Measurements from ENCODE around the gene ZBTB40.

ZBTB40 gene

GRCh38 chr1:22547818-22548462, 96.3 kb downstream of the ZBTB40 start:
- Histone ChIP-seq H3K4me2 (ENCODE audit: low read depth, low read length, poor library complexity, severe bottlenecking) (no peak overlapping the region), H3K36me3 (ENCODE audit: insufficient read depth, low read length) (no peaks in the 10 kb centered on the region), H3K9me3 (ENCODE audit: insufficient read depth, low read depth, low read length) (no peaks in the 10 kb centered on the region), H3K4me1 (ENCODE audit: insufficient read depth, low read length, poor library complexity, severe bottlenecking) (no peaks in the 10 kb centered on the region), H3K9ac (ENCODE audit: low read depth, low read length, poor library complexity, severe bottlenecking) (no peak overlapping the region), H2AFZ (ENCODE audit: low read length) (no peak overlapping the region), H4K20me1 (ENCODE audit: insufficient read depth, low read length, poor library complexity, severe bottlenecking) (no peaks in the 10 kb centered on the region), H3F3A (ENCODE audit: low read depth) (no peaks in the 10 kb centered on the region), H3K4me3 (ENCODE audit: low read length, poor library complexity, severe bottlenecking) (no peak overlapping the region), H3K79me2 (ENCODE audit: insufficient read depth, low read length) (no peaks in the 10 kb centered on the region), H3K27me3 (ENCODE audit: insufficient read depth, low read length, poor library complexity, severe bottlenecking) (no peaks in the 10 kb centered on the region), H3K9me2 (replicated peaks; ENCODE audit: low read depth, low read length) (no peaks in the 10 kb centered on the region)
- no peak for TF ChIP-seq EZH2phosphoT487 (IDR thresholded peaks at IDR 0.05; ENCODE audit: borderline replicate concordance)
- TF ChIP-seq, protein P1, sequence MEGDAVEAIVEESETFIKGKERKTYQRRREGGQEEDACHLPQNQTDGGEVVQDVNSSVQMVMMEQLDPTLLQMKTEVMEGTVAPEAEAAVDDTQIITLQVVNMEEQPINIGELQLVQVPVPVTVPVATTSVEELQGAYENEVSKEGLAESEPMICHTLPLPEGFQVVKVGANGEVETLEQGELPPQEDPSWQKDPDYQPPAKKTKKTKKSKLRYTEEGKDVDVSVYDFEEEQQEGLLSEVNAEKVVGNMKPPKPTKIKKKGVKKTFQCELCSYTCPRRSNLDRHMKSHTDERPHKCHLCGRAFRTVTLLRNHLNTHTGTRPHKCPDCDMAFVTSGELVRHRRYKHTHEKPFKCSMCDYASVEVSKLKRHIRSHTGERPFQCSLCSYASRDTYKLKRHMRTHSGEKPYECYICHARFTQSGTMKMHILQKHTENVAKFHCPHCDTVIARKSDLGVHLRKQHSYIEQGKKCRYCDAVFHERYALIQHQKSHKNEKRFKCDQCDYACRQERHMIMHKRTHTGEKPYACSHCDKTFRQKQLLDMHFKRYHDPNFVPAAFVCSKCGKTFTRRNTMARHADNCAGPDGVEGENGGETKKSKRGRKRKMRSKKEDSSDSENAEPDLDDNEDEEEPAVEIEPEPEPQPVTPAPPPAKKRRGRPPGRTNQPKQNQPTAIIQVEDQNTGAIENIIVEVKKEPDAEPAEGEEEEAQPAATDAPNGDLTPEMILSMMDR (conservative IDR thresholded peaks at IDR 0.05; ENCODE audit: low read length): no peak

- no peak overlapping the region for H3K4me2 ChIP-seq (ENCODE audit: low read depth, low read length, poor library complexity, severe bottlenecking)
- no peak overlapping the region for H3K4me3 ChIP-seq (ENCODE audit: low read length, poor library complexity, severe bottlenecking)
- no peak overlapping the region for H3K9ac ChIP-seq (ENCODE audit: low read depth, low read length, poor library complexity, severe bottlenecking)
- no peak for TF ChIP-seq EZH2phosphoT487 (IDR thresholded peaks at IDR 0.05; ENCODE audit: borderline replicate concordance)
- TF ChIP-seq, protein P1 (conservative IDR thresholded peaks at IDR 0.05; ENCODE audit: low read length): no peak
- H3K9me2 ChIP-seq (replicated peaks; ENCODE audit: low read depth, low read length): no peaks in the 10 kb centered on the region
- H4K20me1 ChIP-seq (ENCODE audit: insufficient read depth, low read length, poor library complexity, severe bottlenecking): no peaks in the 10 kb centered on the region
- H3K36me3 ChIP-seq (ENCODE audit: insufficient read depth, low read length): no peaks in the 10 kb centered on the region
- no peaks in the 10 kb centered on the region for H3K27me3 ChIP-seq (ENCODE audit: insufficient read depth, low read length, poor library complexity, severe bottlenecking)
- no peaks in the 10 kb centered on the region for H3K9me3 ChIP-seq (ENCODE audit: insufficient read depth, low read depth, low read length)
- H2AFZ ChIP-seq (ENCODE audit: low read length): no peak overlapping the region
- no peaks in the 10 kb centered on the region for H3F3A ChIP-seq (ENCODE audit: low read depth)
- H3K4me1 ChIP-seq (ENCODE audit: insufficient read depth, low read length, poor library complexity, severe bottlenecking): no peaks in the 10 kb centered on the region
- H3K79me2 ChIP-seq (ENCODE audit: insufficient read depth, low read length): no peaks in the 10 kb centered on the region
Observed at GRCh38 chr1:22550021-22550420, 98.4 kb downstream of the ZBTB40 start.

- Histone ChIP-seq H2AFZ (ENCODE audit: low read length) (no peak overlapping the region), H3K9me3 (ENCODE audit: insufficient read depth, low read depth, low read length) (no peaks in the 10 kb centered on the region), H3K27me3 (ENCODE audit: insufficient read depth, low read length, poor library complexity, severe bottlenecking) (no peaks in the 10 kb centered on the region), H3K36me3 (ENCODE audit: insufficient read depth, low read length) (no peaks in the 10 kb centered on the region), H3K9ac (ENCODE audit: low read depth, low read length, poor library complexity, severe bottlenecking) (no peak overlapping the region), H3K4me2 (ENCODE audit: low read depth, low read length, poor library complexity, severe bottlenecking) (no peak overlapping the region), H3K9me2 (replicated peaks; ENCODE audit: low read depth, low read length) (no peaks in the 10 kb centered on the region), H4K20me1 (ENCODE audit: insufficient read depth, low read length, poor library complexity, severe bottlenecking) (no peaks in the 10 kb centered on the region), H3K4me1 (ENCODE audit: insufficient read depth, low read length, poor library complexity, severe bottlenecking) (no peaks in the 10 kb centered on the region), H3K4me3 (ENCODE audit: low read length, poor library complexity, severe bottlenecking) (no peak overlapping the region), H3F3A (ENCODE audit: low read depth) (no peaks in the 10 kb centered on the region), H3K79me2 (ENCODE audit: insufficient read depth, low read length) (no peaks in the 10 kb centered on the region)
- TF ChIP-seq EZH2phosphoT487 (IDR thresholded peaks at IDR 0.05; ENCODE audit: borderline replicate concordance): no peak
- TF ChIP-seq, protein P1 (conservative IDR thresholded peaks at IDR 0.05; ENCODE audit: low read length): no peak
Observed at GRCh38 chr1:22551591-22551990, 99.9 kb downstream of the ZBTB40 start.
